AG10803 (cell line): Measurements from ENCODE around the gene GBE1.
A peak's percentile ranks its signal among the peaks of the same experiment; 100 is the strongest.

Source experiments
- DNase-seq: peaks from one replicate; pipeline ENCODE4 v3.0.0; 2010; ENCODE audit warnings: low read depth
- H3K4me3 ChIP-seq: 2 replicates; pipeline ENCODE4 v1.5.1; 2011; ENCODE audit warnings: mild to moderate bottlenecking, low read length, control low read depth
- CTCF ChIP-seq: conservative IDR thresholded peaks from 2 replicates; pipeline ENCODE4 v1.5.1; 2011; ENCODE audit warnings: mild to moderate bottlenecking, low read length, control low read depth, inconsistent platforms

Gene GBE1

GRCh38 chr3:81470524-81471278 is 290.7 kb downstream of the GBE1 start:
- DNase-seq: no peak
- no peak overlapping the region for H3K4me3 ChIP-seq
- TF ChIP-seq CTCF: no peak

- H3K4me3 ChIP-seq: no peak overlapping the region
- no peak for DNase-seq
Measured at GRCh38 chr3:81468391-81468790, 293.1 kb downstream of the GBE1 start.

GRCh38 chr3:81466201-81466560 is 295.3 kb downstream of the GBE1 start:
- H3K4me3 ChIP-seq: no peak overlapping the region
- DNase-seq: no peak
- TF ChIP-seq CTCF: no peak

More at GRCh38 chr3:81468391-81468790, 293.1 kb downstream of the GBE1 start:
- TF ChIP-seq CTCF: no peak

- no peak for DNase-seq
- no peak overlapping the region for H3K4me3 ChIP-seq
- no peak for TF ChIP-seq CTCF
Measured at GRCh38 chr3:81465510-81466200, 295.8 kb downstream of the GBE1 start.

GRCh38 chr3:81463781-81464180 is 297.7 kb downstream of the GBE1 start:
- no peak for TF ChIP-seq CTCF
- DNase-seq: peak; percentile 68
- no peak overlapping the region for H3K4me3 ChIP-seq

- DNase-seq: peak; percentile 30
- TF ChIP-seq CTCF: no peak
- no peak overlapping the region for H3K4me3 ChIP-seq
Measured at GRCh38 chr3:81462921-81463320, 298.5 kb downstream of the GBE1 start.

- TF ChIP-seq CTCF: no peak
Measured at GRCh38 chr3:81459733-81460132, 301.7 kb downstream of the GBE1 start.

More at GRCh38 chr3:81459733-81460132, 301.7 kb downstream of the GBE1 start:
- H3K4me3 ChIP-seq: no peak overlapping the region
- no peak for DNase-seq
